ENCODE data around the gene NFKBIA.

NFKBIA gene

DNA sequence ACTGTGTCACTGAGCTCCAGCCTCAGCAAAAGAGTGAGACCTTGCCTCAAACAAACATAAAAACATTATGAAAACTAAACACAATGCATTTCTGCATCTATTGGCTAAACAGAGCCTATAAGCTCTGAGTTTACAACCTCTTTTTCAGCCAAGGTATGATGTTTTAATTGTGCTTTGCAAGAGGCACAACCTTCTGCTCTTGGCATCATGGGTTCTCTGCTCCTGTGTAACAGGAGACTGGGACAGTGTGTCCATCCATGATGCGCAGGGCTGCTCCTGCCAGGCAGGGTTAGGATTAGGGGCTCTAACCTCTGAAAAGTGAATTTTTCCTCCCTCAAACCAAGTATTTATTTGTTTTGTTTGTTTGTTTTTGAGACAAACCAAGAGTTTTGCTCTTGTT, 5.0 kb upstream of the NFKBIA start:
- Histone ChIP-seq H3K9me2 (replicated peaks; ENCODE audit: control insufficient read depth, low read length) (no peaks in the 10 kb centered on the region), H3F3A (ENCODE audit: control insufficient read depth, insufficient read depth) (peaks cover 11% of the 10 kb centered on the region), H3K4me1 (ENCODE audit: control insufficient read depth, low read length) (peaks cover 21% of the 10 kb centered on the region), H3K4me2 (ENCODE audit: low read length) (no peak overlapping the region), H3K27me3 (ENCODE audit: control insufficient read depth, low read length) (no peaks in the 10 kb centered on the region), H3K79me2 (ENCODE audit: control insufficient read depth, low read length) (peaks cover 4% of the 10 kb centered on the region; the same call in 1 of the 2 replicates), H4K20me1 (ENCODE audit: control insufficient read depth, insufficient read depth, low read depth, low read length) (no peaks in the 10 kb centered on the region), H3K36me3 (ENCODE audit: control insufficient read depth, low read length) (no peaks in the 10 kb centered on the region), H3K9me3 (ENCODE audit: control insufficient read depth, insufficient read depth, low read length) (no peaks in the 10 kb centered on the region), H3K27ac (ENCODE audit: low read depth, low read length) (no peak overlapping the region), H3K4me3 (ENCODE audit: low read length) (no peak overlapping the region)
- no peak for TF ChIP-seq EZH2phosphoT487 (IDR thresholded peaks at IDR 0.05; ENCODE audit: borderline replicate concordance, low read length)
- TF ChIP-seq, protein P1, sequence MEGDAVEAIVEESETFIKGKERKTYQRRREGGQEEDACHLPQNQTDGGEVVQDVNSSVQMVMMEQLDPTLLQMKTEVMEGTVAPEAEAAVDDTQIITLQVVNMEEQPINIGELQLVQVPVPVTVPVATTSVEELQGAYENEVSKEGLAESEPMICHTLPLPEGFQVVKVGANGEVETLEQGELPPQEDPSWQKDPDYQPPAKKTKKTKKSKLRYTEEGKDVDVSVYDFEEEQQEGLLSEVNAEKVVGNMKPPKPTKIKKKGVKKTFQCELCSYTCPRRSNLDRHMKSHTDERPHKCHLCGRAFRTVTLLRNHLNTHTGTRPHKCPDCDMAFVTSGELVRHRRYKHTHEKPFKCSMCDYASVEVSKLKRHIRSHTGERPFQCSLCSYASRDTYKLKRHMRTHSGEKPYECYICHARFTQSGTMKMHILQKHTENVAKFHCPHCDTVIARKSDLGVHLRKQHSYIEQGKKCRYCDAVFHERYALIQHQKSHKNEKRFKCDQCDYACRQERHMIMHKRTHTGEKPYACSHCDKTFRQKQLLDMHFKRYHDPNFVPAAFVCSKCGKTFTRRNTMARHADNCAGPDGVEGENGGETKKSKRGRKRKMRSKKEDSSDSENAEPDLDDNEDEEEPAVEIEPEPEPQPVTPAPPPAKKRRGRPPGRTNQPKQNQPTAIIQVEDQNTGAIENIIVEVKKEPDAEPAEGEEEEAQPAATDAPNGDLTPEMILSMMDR (IDR thresholded peaks at IDR 0.05; ENCODE audit: low read depth, low read length, poor library complexity, severe bottlenecking) = no peak

DNA sequence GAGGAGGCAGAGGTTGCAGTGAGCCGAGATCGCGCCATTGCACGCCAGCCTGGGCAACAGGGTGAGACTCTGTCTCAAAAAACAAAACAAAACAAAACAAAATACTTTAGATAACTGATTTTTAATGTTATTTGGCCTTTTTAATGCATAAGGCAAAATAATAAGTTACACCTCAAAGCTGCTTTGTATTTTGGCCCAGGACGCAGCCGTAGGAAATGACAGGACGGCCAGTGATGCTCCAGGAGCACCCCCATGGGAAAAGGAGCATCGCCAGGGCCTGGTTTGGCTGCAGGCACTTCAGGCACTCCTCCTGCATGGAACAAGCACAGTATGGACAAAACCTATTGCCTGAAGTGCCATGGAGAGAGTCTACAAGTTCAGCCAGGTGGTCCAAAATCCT, 3.5 kb upstream of the NFKBIA start:
- no peak for TF ChIP-seq EZH2phosphoT487 (IDR thresholded peaks at IDR 0.05; ENCODE audit: borderline replicate concordance, low read length)
- TF ChIP-seq, protein P1 (IDR thresholded peaks at IDR 0.05; ENCODE audit: low read depth, low read length, poor library complexity, severe bottlenecking) = no peak
- H3K27me3 ChIP-seq (ENCODE audit: control insufficient read depth, low read length) = no peaks in the 10 kb centered on the region
- peaks cover 10% of the 10 kb centered on the region for H3K36me3 ChIP-seq (ENCODE audit: control insufficient read depth, low read length)
- H3K79me2 ChIP-seq (ENCODE audit: control insufficient read depth, low read length) = peaks cover 15% of the 10 kb centered on the region
- H3K4me1 ChIP-seq (ENCODE audit: control insufficient read depth, low read length) = peaks cover 27% of the 10 kb centered on the region
- peaks cover 6% of the 10 kb centered on the region; the same call in 1 of the 2 replicates for H4K20me1 ChIP-seq (ENCODE audit: control insufficient read depth, insufficient read depth, low read depth, low read length)
- H3F3A ChIP-seq (ENCODE audit: control insufficient read depth, insufficient read depth) = peaks cover 11% of the 10 kb centered on the region
- H3K27ac ChIP-seq (ENCODE audit: low read depth, low read length) = no peak overlapping the region
- no peaks in the 10 kb centered on the region for H3K9me3 ChIP-seq (ENCODE audit: control insufficient read depth, insufficient read depth, low read length)
- H3K4me3 ChIP-seq (ENCODE audit: low read length) = no peak overlapping the region
- H3K9me2 ChIP-seq (replicated peaks; ENCODE audit: control insufficient read depth, low read length) = no peaks in the 10 kb centered on the region
- H3K4me2 ChIP-seq (ENCODE audit: low read length) = no peak overlapping the region

DNA sequence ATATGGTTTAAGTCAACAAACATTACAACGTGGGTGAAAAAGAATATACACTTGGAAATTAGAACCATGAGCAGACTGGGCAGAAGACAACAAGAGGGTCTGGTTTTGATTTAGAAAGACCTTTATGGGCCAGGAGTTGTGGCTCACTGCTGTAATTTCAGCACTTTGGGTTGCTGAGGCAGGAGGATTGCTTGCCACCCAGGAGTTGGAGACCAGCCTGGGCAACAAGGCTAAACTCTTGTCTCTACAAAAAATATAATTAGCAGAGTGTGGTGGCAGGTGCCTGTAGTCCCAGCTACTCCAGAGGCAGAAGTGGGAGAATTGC, 2.7 kb upstream of the NFKBIA start:
- Histone ChIP-seq H3K27me3 (ENCODE audit: control insufficient read depth, low read length) (no peaks in the 10 kb centered on the region), H4K20me1 (ENCODE audit: control insufficient read depth, insufficient read depth, low read depth, low read length) (peaks cover 13% of the 10 kb centered on the region), H3F3A (ENCODE audit: control insufficient read depth, insufficient read depth) (peaks cover 13% of the 10 kb centered on the region), H3K4me1 (ENCODE audit: control insufficient read depth, low read length) (peaks cover 35% of the 10 kb centered on the region), H3K9me3 (ENCODE audit: control insufficient read depth, insufficient read depth, low read length) (no peaks in the 10 kb centered on the region), H3K36me3 (ENCODE audit: control insufficient read depth, low read length) (peaks cover 17% of the 10 kb centered on the region), H3K27ac (ENCODE audit: low read depth, low read length) (no peak overlapping the region), H3K79me2 (ENCODE audit: control insufficient read depth, low read length) (peaks cover 22% of the 10 kb centered on the region), H3K4me2 (ENCODE audit: low read length) (no peak overlapping the region), H3K9me2 (replicated peaks; ENCODE audit: control insufficient read depth, low read length) (no peaks in the 10 kb centered on the region), H3K4me3 (ENCODE audit: low read length) (no peak overlapping the region)
- TF ChIP-seq EZH2phosphoT487 (IDR thresholded peaks at IDR 0.05; ENCODE audit: borderline replicate concordance, low read length) = no peak
- TF ChIP-seq, protein P1 (IDR thresholded peaks at IDR 0.05; ENCODE audit: low read depth, low read length, poor library complexity, severe bottlenecking) = no peak
